ENCODE results near the gene CYTIP.
A peak's percentile ranks its signal among the peaks of the same experiment; 100 is the strongest.

Gene CYTIP

DNA sequence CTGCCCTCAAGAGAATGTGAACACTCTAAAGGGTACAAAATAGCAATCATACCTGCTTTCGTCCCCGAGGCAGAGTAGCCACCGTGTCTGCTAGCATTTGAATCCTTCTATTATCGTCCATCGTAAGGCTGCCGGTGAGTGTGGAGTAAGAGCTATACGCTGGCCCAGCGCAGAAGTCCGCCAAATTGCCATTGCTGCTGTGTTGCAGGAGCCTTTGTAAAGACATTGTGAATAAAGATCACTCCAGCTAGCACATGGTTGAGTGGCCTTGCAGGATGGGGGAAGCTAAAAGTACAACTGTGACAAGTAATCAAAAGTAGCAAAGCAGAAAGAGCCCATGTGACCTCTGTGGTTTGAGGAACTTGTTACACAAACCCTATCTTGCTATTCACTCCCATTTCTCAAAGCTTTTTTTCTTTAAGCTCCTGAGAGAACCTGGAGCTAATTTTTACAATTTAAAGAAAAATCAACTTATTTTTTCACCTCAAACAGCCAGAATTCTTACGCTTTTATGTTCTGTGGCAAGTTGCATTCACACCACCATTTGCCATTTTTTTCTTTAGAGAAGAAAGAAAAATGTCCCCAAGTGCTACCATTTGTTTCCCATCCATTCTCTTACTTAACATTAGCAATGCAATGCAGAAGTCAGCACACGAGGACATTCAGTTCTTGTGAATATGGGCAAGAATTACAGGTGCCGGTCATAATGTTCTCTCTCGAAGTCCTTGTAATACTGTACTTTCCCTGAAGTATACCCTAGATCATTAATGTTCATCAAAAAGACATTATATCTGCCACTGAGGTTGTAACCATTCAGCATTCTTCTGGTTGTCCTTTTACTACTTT lies at the start of gene CYTIP:
Gene CYTIP (minus strand): TSS at position 295 of the 846 bp plus-strand sequence. CDS start 69 bp downstream, at position 226.
- DNase-seq (ENCODE audit: low spot score) = no peak

DNA sequence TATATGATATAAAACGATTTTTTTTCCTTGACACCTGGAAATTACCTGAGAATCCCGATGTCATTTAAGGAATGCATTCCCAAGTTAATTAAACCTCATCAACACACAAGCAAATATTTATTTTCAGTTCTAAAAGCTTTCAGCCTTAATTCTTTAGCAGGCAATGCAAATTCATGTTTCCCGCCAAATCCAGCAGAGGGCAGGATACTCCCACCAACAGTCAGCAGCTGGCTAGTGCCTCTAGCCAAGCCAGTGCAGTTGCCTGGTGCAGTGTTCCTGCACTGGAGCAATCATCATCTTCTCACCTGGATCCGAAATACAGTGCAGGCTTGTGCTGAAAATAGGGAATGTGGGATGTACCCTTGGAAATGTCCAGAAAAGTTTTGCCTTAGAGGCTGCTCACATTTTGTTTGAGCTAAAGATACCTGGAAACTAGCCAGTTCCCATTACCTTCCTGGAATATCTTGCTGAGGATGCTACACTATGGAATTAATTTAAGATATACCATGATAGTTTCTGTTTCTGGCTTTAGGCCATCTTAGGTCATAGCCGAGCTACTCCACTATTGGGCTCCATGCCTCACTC lies 48.4 kb upstream of the CYTIP start:
- peak; percentile 42 for DNase-seq (ENCODE audit: low spot score)

DNA sequence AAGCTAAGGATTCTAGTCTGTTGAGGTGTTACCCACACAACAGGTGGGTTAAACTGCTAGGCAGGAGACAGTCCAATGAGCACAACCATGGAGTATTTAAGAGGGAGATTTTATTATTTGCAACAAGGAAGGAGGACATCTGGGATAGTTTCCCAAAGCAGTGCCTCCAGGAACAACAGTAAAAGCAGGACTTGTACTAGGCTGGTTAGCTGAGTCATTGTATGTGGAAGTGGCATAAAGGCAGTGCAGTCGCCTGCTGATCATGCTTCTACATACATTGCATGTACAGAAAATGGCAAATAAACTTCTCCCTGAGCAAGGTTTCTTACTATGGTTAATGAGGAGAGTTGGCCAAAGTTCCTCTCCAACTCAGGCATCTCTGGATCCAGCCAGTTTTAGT lies 46.1 kb upstream of the CYTIP start:
- DNase-seq (ENCODE audit: low spot score) = no peak

- DNase-seq (ENCODE audit: low spot score) = no peak
These were observed 45.0 kb upstream of the CYTIP start for GRCh38 chr2:157488877-157489276.

- DNase-seq (ENCODE audit: low spot score) = no peak
These were observed 43.9 kb upstream of the CYTIP start for GRCh38 chr2:157487747-157488146.

DNA sequence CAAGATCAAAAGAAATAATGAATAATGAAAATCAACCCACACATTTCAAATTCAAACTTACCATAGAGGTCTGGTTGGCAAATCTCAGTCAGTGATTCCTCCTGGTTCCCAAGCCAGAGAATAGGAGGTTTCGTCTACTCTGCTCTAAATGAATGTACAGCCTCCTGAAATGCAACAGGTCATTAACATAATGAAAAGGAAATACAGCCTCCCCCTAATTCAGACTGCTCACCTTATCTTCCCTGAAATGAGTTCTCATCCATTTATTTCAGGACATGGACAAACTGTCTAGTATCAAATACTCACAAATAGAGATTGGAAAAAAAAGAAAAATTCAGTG lies 43.4 kb upstream of the CYTIP start:
- no peak for DNase-seq (ENCODE audit: low spot score)

DNA sequence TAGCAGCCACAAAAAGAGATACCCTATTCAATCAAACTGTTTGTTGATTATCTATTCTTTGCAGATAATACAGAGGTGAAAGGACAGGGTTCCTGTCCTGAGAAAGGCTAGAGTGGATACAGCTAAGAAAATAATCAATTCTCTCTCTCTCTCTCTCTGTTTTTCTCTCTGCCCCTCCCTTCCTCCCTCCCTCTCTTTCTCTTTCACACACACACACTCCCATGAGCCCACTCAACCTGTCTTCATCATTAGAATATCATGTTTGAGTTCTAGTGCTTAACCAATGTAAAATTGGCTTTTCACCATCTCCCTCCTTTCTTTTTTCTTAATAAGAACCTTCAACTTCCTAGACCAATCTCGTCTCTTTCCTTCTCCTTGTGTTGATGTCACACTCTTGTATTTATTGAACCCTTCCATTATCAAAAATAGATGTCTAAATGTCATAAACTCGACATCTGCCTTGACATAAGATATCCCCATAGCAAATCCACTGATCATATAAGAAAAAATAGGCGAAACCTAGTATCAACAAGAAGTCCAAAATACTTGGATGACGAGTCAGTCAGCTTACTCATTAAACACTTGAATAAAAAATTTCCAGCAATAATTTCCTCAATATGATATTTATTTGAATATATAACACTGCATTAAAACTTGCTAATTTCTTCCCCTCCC lies 42.8 kb upstream of the CYTIP start:
- no peak for DNase-seq (ENCODE audit: low spot score)

GRCh38 chr2:157480182-157480961 lies 36.5 kb upstream of the CYTIP start:
- no peak for DNase-seq (ENCODE audit: low spot score)

- no peak for DNase-seq (ENCODE audit: low spot score)
These were observed 35.5 kb upstream of the CYTIP start for GRCh38 chr2:157479081-157480027.

DNA sequence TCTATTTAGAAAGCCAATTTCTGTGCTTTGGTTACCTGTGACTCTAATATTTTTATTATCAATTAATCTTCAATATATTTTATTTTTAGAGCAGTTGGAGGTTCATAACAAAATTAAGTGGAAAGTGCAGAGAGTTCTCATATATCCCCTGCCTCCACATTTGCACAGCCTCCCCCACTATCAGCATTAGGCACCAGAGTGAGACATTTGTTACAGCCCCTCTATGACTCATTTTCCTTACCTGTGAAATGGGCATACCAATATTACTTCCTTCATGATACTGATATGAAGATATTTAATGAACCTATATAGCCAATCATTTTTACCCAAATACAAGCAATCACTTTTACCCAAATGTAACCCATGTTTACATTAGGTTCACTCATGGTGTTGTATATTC lies 34.0 kb upstream of the CYTIP start:
- no peak for DNase-seq (ENCODE audit: low spot score)

- DNase-seq (ENCODE audit: low spot score) = no peak
These were observed 33.2 kb upstream of the CYTIP start for GRCh38 chr2:157476953-157477709.

GRCh38 chr2:157475722-157476390 lies 32.0 kb upstream of the CYTIP start:
- DNase-seq (ENCODE audit: low spot score) = no peak

DNA sequence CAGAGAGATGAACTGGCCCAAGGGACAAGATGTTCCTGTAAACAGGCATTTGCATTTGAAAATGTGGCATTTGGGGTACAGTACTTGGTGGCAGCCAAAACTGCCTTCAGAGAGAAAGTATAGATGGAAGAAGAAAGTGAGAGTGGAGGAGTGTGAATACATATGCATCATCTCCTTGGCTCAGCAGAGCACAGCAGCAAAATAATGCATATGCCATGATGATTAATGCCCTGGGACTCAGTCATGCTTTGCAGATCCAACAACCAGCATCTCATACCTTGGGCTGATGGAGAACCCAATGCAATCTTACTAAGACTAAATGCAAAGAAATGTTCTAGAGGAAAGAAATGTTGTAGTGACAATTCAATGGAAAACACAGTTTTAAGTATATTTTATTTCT lies 29.7 kb upstream of the CYTIP start:
- DNase-seq (ENCODE audit: low spot score) = no peak

DNA sequence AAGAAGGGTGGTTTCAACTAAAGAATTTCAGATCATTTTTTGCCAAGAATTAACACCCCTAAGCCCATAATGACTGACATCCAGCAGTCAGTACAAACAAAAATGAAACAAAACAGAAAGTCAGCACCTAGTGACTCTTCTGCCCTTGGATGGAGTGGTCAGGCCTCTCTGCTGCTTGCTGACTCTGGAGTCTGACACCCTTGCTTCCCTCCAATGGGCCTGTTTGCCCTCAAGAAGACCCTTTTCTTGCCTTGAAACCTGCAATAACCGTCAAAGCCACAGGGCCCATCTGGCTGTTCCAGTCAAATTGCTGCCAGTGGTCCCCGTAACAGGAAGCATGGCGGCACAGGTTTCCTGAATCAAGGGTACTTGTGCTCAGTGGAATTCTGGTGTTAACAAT lies 27.2 kb upstream of the CYTIP start:
- no peak for DNase-seq (ENCODE audit: low spot score)

GRCh38 chr2:157470321-157470720 lies 26.4 kb upstream of the CYTIP start:
- DNase-seq (ENCODE audit: low spot score) = no peak

- DNase-seq (ENCODE audit: low spot score) = no peak
These were observed 25.8 kb upstream of the CYTIP start for GRCh38 chr2:157469726-157470125.

- no peak for DNase-seq (ENCODE audit: low spot score)
These were observed 25.2 kb upstream of the CYTIP start for GRCh38 chr2:157468931-157469708.

- DNase-seq (ENCODE audit: low spot score) = no peak
These were observed 22.9 kb upstream of the CYTIP start for GRCh38 chr2:157466764-157467163.

- no peak for DNase-seq (ENCODE audit: low spot score)
These were observed 21.7 kb upstream of the CYTIP start for GRCh38 chr2:157465554-157465953.

All from HuH-7.5 (cell line).